ENCODE data around the gene UXS1. TPM values are rescaled to one million over a fixed set of nuclear protein-coding genes. Genes with fewer than 3 reads are reported as not detected.

UXS1 gene
- polyA plus RNA-seq, 1 of the 3 experiments (the other 2 are of a cell fraction): 55.9 TPM

GRCh38 chr2:106096299-106097037 is 97.6 kb downstream of the UXS1 start:
- Histone ChIP-seq H4K20me1 (ENCODE audit: insufficient read depth) (no peaks in the 10 kb centered on the region), H2AFZ (ENCODE audit: low read depth) (no peak overlapping the region), H3K9me3 (no peaks in the 10 kb centered on the region), H3K4me3 (ENCODE audit: low read depth in 2 of 2, low read length in 1 of 2) (no peak overlapping the region), H3K9me2 (no peaks in the 10 kb centered on the region), H3K36me3 (replicated peaks in 1 of 2; ENCODE audit: control insufficient read depth in 1 of 2, insufficient read depth in 2 of 2, low read length in 1 of 2) (peaks cover 0 to 30% of the 10 kb centered on the region in 2 experiments), H3K79me2 (ENCODE audit: insufficient read depth) (no peaks in the 10 kb centered on the region), H3K4me2 (no peak overlapping the region), H3K4me1 (ENCODE audit: control insufficient read depth in 1 of 2, insufficient read depth in 2 of 2, low read depth in 1 of 2, low read length in 1 of 2) (no peaks in the 10 kb centered on the region; a peak in 1 of 4 replicates), H3F3A (replicated peaks; ENCODE audit: insufficient read depth) (no peaks in the 10 kb centered on the region), H3K27ac (ENCODE audit: low read depth in 2 of 2, low read length in 1 of 2) (no peak overlapping the region), H3K9ac (no peak overlapping the region), H3K27me3 (ENCODE audit: insufficient read depth) (no peaks in the 10 kb centered on the region)
- DNase-seq: no peak
- ChIA-PET POLR2A (no interaction called here), CTCF (interaction anchor here (1.2 to 1.4 kb wide), 2 partner anchors 9 to 446 kb away, joined by 3 to 5 read pairs; no protein-coding TSS in a partner anchor)
- TF ChIP-seq CHD2 (IDR thresholded peaks at IDR 0.05; ENCODE audit: low read length, partially characterized antibody) (no peak), RFX5 (IDR thresholded peaks at IDR 0.05; ENCODE audit: low read length) (no peak), EP300 (IDR thresholded peaks at IDR 0.05; ENCODE audit: borderline replicate concordance in 1 of 2, low read depth in 1 of 2, low read length in 1 of 2) (no peak), ELF1 (IDR thresholded peaks at IDR 0.05) (no peak), MXI1 (IDR thresholded peaks at IDR 0.05; ENCODE audit: low read depth, low read length) (no peak), MAX (IDR thresholded peaks at IDR 0.05; ENCODE audit: low read depth) (no peak), EZH2phosphoT487 (IDR thresholded peaks at IDR 0.05; ENCODE audit: borderline replicate concordance, low read depth) (no peak), GATA2 (CRISPR knock-in tag; IDR thresholded peaks at IDR 0.05) (no peak), SIN3A (IDR thresholded peaks at IDR 0.05; ENCODE audit: borderline replicate concordance, low read depth, low read length) (no peak), RCOR1 (IDR thresholded peaks at IDR 0.05; ENCODE audit: low read length) (no peak), FOXJ3 (CRISPR knock-in tag; IDR thresholded peaks at IDR 0.05) (no peak), ZBTB33 (IDR thresholded peaks at IDR 0.05; ENCODE audit: borderline replicate concordance, low read depth) (no peak), TEAD4 (IDR thresholded peaks at IDR 0.05; ENCODE audit: borderline replicate concordance, insufficient read depth) (no peak)
- TF ChIP-seq, protein P1, sequence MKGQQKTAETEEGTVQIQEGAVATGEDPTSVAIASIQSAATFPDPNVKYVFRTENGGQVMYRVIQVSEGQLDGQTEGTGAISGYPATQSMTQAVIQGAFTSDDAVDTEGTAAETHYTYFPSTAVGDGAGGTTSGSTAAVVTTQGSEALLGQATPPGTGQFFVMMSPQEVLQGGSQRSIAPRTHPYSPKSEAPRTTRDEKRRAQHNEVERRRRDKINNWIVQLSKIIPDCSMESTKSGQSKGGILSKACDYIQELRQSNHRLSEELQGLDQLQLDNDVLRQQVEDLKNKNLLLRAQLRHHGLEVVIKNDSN (IDR thresholded peaks at IDR 0.05; ENCODE audit: borderline replicate concordance, low read depth): no peak
- 93% methylated on average over 7 of the region's 12 CpGs for WGBS (ENCODE audit: low lambda C conversion rate)
